HEK293 (cell line): ENCODE results near the gene ARIH2.
A peak's percentile ranks its signal among the peaks of the same experiment; 100 is the strongest.

Source experiments
- BCL11B ChIP-seq: fragments of 450-650 bp; formaldehyde crosslinking; IDR thresholded peaks from 2 replicates; pipeline ENCODE4 v1.5.1; 2016; ENCODE audit warnings: low read depth, missing biosample characterization, missing genetic modification characterization
- GLI4 ChIP-seq: fragments of 450-650 bp; formaldehyde crosslinking; IDR thresholded peaks from 2 replicates; pipeline ENCODE4 v1.5.1; 2016; ENCODE audit warnings: missing biosample characterization, missing genetic modification characterization
- GLIS2 ChIP-seq: fragments of 450-650 bp; formaldehyde crosslinking; IDR thresholded peaks from 2 replicates; pipeline ENCODE4 v1.5.1; 2016; ENCODE audit warnings: missing biosample characterization, missing genetic modification characterization
- KLF16 ChIP-seq: fragments of 450-650 bp; formaldehyde crosslinking; IDR thresholded peaks from 2 replicates; pipeline ENCODE4 v1.5.1; 2017; ENCODE audit warnings: missing biosample characterization, missing genetic modification characterization
- KLF7 ChIP-seq: fragments of 450-650 bp; formaldehyde crosslinking; IDR thresholded peaks from 2 replicates; pipeline ENCODE4 v1.5.1; 2016; ENCODE audit warnings: missing biosample characterization, missing genetic modification characterization, borderline replicate concordance
- SP2 ChIP-seq: fragments of 450-650 bp; formaldehyde crosslinking; IDR thresholded peaks from 2 replicates; pipeline ENCODE4 v1.5.1; 2016; ENCODE audit warnings: missing biosample characterization, missing genetic modification characterization
- WT1 ChIP-seq: fragments of 450-650 bp; formaldehyde crosslinking; IDR thresholded peaks from 2 replicates; pipeline ENCODE4 v1.5.1; 2016; ENCODE audit warnings: missing biosample characterization, missing genetic modification characterization
- ZBTB11 ChIP-seq: fragments of 450-650 bp; formaldehyde crosslinking; conservative IDR thresholded peaks from 2 replicates; pipeline ENCODE4 v1.5.1; 2016; ENCODE audit warnings: low read depth, missing biosample characterization, missing genetic modification characterization
- ZBTB20 ChIP-seq: fragments of 450-650 bp; formaldehyde crosslinking; IDR thresholded peaks from 2 replicates; pipeline ENCODE4 v1.5.1; 2016; ENCODE audit warnings: missing biosample characterization, missing genetic modification characterization
- ZEB2 ChIP-seq: fragments of 450-650 bp; formaldehyde crosslinking; IDR thresholded peaks from 2 replicates; pipeline ENCODE4 v1.5.1; 2016; ENCODE audit warnings: missing biosample characterization, missing genetic modification characterization
- ZNF121 ChIP-seq: fragments of 450-650 bp; formaldehyde crosslinking; IDR thresholded peaks from 2 replicates; pipeline ENCODE4 v1.5.1; 2016; ENCODE audit warnings: missing biosample characterization, missing genetic modification characterization
- ZNF146 ChIP-seq: fragments of 450-650 bp; formaldehyde crosslinking; IDR thresholded peaks from 2 replicates; pipeline ENCODE4 v1.5.1; 2016; ENCODE audit warnings: missing biosample characterization, missing genetic modification characterization
- ZNF155 ChIP-seq: fragments of 450-650 bp; formaldehyde crosslinking; IDR thresholded peaks from 2 replicates; pipeline ENCODE4 v1.5.1; 2016; ENCODE audit warnings: missing biosample characterization, missing genetic modification characterization
- ZNF211 ChIP-seq: fragments of 450-650 bp; formaldehyde crosslinking; IDR thresholded peaks from 2 replicates; pipeline ENCODE4 v1.5.1; 2016; ENCODE audit warnings: low read depth, missing biosample characterization, missing genetic modification characterization
- ZNF335 ChIP-seq: fragments of 450-650 bp; formaldehyde crosslinking; conservative IDR thresholded peaks from 2 replicates; pipeline ENCODE4 v1.5.1; 2016; ENCODE audit warnings: missing biosample characterization, missing genetic modification characterization
- ZNF341 ChIP-seq: fragments of 450-650 bp; formaldehyde crosslinking; IDR thresholded peaks from 2 replicates; pipeline ENCODE4; 2016; ENCODE audit warnings: low read depth, missing biosample characterization, missing genetic modification characterization
- ZNF362 ChIP-seq: fragments of 450-650 bp; formaldehyde crosslinking; IDR thresholded peaks from 2 replicates; pipeline ENCODE4 v1.5.1; 2016; ENCODE audit warnings: missing biosample characterization, missing genetic modification characterization
- ZNF571 ChIP-seq: fragments of 450-650 bp; formaldehyde crosslinking; IDR thresholded peaks from 2 replicates; pipeline ENCODE4 v1.5.0; 2017; ENCODE audit warnings: missing biosample characterization, missing genetic modification characterization
- ZNF600 ChIP-seq: fragments of 450-650 bp; formaldehyde crosslinking; IDR thresholded peaks from 2 replicates; pipeline ENCODE4 v1.5.1; 2016; ENCODE audit warnings: missing biosample characterization, missing genetic modification characterization
- ZNF623 ChIP-seq: fragments of 450-650 bp; formaldehyde crosslinking; IDR thresholded peaks from 2 replicates; pipeline ENCODE4 v1.5.1; 2016; ENCODE audit warnings: missing biosample characterization, missing genetic modification characterization
- ZNF692 ChIP-seq: fragments of 450-650 bp; formaldehyde crosslinking; IDR thresholded peaks from 2 replicates; pipeline ENCODE4 v1.5.1; 2016; ENCODE audit warnings: missing biosample characterization, missing genetic modification characterization
- ZNF76 ChIP-seq: fragments of 450-650 bp; formaldehyde crosslinking; IDR thresholded peaks from 2 replicates; pipeline ENCODE4; 2016; ENCODE audit warnings: low read depth, missing biosample characterization, missing genetic modification characterization, borderline replicate concordance
- ZNF776 ChIP-seq: fragments of 450-650 bp; formaldehyde crosslinking; IDR thresholded peaks from 2 replicates; pipeline ENCODE4 v1.5.0; 2017; ENCODE audit warnings: missing biosample characterization, missing genetic modification characterization, borderline replicate concordance
- ZNF777 ChIP-seq: fragments of 450-650 bp; formaldehyde crosslinking; IDR thresholded peaks from 2 replicates; pipeline ENCODE4 v1.5.1; 2017; ENCODE audit warnings: missing biosample characterization, missing genetic modification characterization, borderline replicate concordance
- ZNF830 ChIP-seq: fragments of 450-650 bp; IDR thresholded peaks from 2 replicates; pipeline ENCODE4 v1.5.0; 2018; ENCODE audit warnings: missing biosample characterization, missing genetic modification characterization, low read depth, mild to moderate bottlenecking, moderate library complexity
- ZNF837 ChIP-seq: fragments of 450-650 bp; formaldehyde crosslinking; IDR thresholded peaks from 2 replicates; pipeline ENCODE4 v1.5.1; 2016; ENCODE audit warnings: missing biosample characterization, missing genetic modification characterization
- ZSCAN30 ChIP-seq: fragments of 450-650 bp; IDR thresholded peaks from 2 replicates; pipeline ENCODE4 v1.5.1; 2018; ENCODE audit warnings: missing biosample characterization, mild to moderate bottlenecking, missing genetic modification characterization, moderate library complexity
- TF ChIP-seq, protein P1 (sequence below): fragments of 450-650 bp; formaldehyde crosslinking; IDR thresholded peaks from 2 replicates; pipeline ENCODE4 v1.5.1; 2016; ENCODE audit warnings: missing biosample characterization, missing genetic modification characterization
- TF ChIP-seq, protein P2 (sequence below): fragments of 450-650 bp; formaldehyde crosslinking; IDR thresholded peaks from 2 replicates; pipeline ENCODE4 v1.5.1; 2016; ENCODE audit warnings: missing biosample characterization, missing genetic modification characterization

Gene ARIH2

DNA sequence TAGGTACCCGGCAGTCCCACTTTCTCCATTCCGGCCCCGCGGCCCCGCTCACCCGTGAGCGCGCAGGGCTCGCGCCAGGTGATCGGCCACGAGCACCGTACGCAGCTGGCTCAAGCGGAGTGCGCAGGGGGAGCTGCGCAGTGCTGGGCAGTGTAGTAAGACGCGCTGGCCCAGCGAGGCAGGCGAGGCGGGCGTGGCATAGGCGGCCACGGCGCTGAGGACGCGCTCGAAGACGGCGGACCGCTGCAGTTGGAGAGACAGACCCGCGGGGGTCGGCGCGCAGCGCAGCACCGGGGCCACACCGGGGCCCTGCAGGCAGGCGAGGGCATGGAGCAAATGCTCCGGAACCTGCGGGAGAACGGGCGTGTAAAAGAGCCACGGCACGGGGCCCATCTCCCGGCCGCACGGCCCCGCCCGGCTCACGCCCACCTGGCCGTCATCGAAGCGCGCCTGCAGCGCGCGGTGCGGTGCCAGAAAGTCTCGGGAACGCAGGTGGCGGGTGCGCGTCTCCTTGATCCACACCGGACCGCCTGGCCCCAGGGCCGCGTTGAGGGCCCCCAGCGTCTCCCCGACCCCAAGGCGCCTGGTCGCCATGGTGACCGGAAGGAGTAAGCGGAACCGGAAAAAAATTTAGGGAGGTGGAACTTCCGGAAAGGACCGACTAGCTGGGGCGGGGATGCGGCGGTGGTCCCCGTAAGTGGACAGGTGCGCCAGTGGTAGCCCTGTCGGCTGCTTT is 99.5 kb downstream of the ARIH2 start, which contains the start of gene DALRD3 (continued):
- no peak for TF ChIP-seq ZNF571 (tag by site-specific recombination)
- TF ChIP-seq WT1 (tag by site-specific recombination): no peak; the same call in 1 of the 2 replicates
- peak; percentile 86 for TF ChIP-seq ZBTB11 (tag by site-specific recombination)
- TF ChIP-seq ZBTB20: peak; percentile 88
- TF ChIP-seq ZNF776 (tag by site-specific recombination): no peak
- peak; percentile 69; the same call in 1 of the 2 replicates for TF ChIP-seq KLF7
- peak; percentile 14; the same call in 1 of the 2 replicates for TF ChIP-seq ZNF777 (tag by site-specific recombination)
- TF ChIP-seq ZEB2 (tag by site-specific recombination): peak; percentile 79
- TF ChIP-seq ZNF155: no peak
- TF ChIP-seq ZNF837 (tag by site-specific recombination): 0 out of 2 replicates have a peak, but pooled peaks have one; percentile 24
- peak; percentile 66; the same call in 1 of the 2 replicates for TF ChIP-seq ZNF600 (tag by site-specific recombination)
- TF ChIP-seq, protein P1, sequence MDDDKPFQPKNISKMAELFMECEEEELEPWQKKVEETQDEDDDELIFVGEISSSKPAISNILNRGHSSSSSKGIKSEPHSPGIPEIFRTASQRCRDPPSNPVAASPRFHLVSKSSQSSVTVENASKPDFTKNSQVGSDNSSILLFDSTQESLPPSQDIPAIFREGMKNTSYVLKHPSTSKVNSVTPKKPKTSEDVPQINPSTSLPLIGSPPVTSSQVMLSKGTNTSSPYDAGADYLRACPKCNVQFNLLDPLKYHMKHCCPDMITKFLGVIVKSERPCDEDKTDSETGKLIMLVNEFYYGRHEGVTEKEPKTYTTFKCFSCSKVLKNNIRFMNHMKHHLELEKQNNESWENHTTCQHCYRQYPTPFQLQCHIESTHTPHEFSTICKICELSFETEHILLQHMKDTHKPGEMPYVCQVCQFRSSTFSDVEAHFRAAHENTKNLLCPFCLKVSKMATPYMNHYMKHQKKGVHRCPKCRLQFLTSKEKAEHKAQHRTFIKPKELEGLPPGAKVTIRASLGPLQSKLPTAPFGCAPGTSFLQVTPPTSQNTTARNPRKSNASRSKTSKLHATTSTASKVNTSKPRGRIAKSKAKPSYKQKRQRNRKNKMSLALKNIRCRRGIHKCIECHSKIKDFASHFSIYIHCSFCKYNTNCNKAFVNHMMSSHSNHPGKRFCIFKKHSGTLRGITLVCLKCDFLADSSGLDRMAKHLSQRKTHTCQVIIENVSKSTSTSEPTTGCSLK (tag by site-specific recombination): no peak
- TF ChIP-seq ZNF623 (tag by site-specific recombination): no peak
- TF ChIP-seq ZNF341 (tag by site-specific recombination): peak; percentile 39; the same call in 1 of the 2 replicates
- TF ChIP-seq ZNF362 (tag by site-specific recombination): peak; percentile 95
- peak; percentile 81 for TF ChIP-seq SP2 (tag by site-specific recombination)
- TF ChIP-seq ZNF146 (tag by site-specific recombination): 0 out of 2 replicates have a peak, but pooled peaks have one; percentile 15
- peak; percentile 39; the same call in 1 of the 2 replicates for TF ChIP-seq ZNF76
- no peak for TF ChIP-seq ZNF211 (tag by site-specific recombination)
- TF ChIP-seq, protein P2, sequence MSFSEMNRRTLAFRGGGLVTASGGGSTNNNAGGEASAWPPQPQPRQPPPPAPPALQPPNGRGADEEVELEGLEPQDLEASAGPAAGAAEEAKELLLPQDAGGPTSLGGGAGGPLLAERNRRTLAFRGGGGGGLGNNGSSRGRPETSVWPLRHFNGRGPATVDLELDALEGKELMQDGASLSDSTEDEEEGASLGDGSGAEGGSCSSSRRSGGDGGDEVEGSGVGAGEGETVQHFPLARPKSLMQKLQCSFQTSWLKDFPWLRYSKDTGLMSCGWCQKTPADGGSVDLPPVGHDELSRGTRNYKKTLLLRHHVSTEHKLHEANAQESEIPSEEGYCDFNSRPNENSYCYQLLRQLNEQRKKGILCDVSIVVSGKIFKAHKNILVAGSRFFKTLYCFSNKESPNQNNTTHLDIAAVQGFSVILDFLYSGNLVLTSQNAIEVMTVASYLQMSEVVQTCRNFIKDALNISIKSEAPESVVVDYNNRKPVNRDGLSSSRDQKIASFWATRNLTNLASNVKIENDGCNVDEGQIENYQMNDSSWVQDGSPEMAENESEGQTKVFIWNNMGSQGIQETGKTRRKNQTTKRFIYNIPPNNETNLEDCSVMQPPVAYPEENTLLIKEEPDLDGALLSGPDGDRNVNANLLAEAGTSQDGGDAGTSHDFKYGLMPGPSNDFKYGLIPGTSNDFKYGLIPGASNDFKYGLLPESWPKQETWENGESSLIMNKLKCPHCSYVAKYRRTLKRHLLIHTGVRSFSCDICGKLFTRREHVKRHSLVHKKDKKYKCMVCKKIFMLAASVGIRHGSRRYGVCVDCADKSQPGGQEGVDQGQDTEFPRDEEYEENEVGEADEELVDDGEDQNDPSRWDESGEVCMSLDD (tag by site-specific recombination): 0 out of 2 replicates have a peak, but pooled peaks have one; percentile 18
- TF ChIP-seq ZNF335: peak; percentile 82
- peak; percentile 85; the same call in 1 of the 2 replicates for TF ChIP-seq ZNF692 (tag by site-specific recombination)
- TF ChIP-seq ZSCAN30 (tag by site-specific recombination): 0 out of 2 replicates have a peak, but pooled peaks have one; percentile 21
- TF ChIP-seq GLI4: no peak
- TF ChIP-seq BCL11B: 0 out of 2 replicates have a peak, but pooled peaks have one; percentile 59
- TF ChIP-seq ZNF121 (tag by site-specific recombination): peak; percentile 96
- peak; percentile 97 for TF ChIP-seq GLIS2 (tag by site-specific recombination)
- TF ChIP-seq ZNF830: no peak
- TF ChIP-seq KLF16: peak; percentile 90
